Measurements from ENCODE around the gene EGFR.

The EGFR gene

GRCh38 chr7:55181762-55182161, 162.9 kb downstream of the EGFR start:
- peak overlapping the region; percentile 92 for H3K27ac ChIP-seq
- no peak for TF ChIP-seq CTCF (conservative IDR thresholded peaks at IDR 0.05)
- TF ChIP-seq ZFX (IDR thresholded peaks at IDR 0.05): no peak

DNA sequence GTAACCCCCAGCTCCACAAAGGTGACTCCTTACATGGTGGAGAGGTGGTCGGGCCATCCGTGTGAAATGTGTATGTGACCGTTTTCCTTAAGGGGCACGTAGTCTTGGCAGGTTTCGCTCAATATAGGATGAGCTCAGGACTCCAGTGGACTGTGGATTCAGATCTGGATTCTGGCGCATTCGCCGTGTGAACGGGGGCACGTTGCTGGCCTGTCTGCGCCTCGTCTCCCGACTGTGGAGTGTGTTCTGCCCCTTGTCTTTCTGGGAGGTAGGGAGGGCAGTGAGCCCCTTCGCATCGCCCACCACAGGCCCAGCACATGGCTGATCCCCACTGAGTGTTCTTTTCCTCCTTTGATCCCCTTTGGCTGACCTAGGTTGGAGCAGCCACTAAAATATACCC, 165.1 kb downstream of the EGFR start:
- TF ChIP-seq CTCF (conservative IDR thresholded peaks at IDR 0.05) (no peak), ZFX (IDR thresholded peaks at IDR 0.05) (no peak)
- H3K27ac ChIP-seq: peak overlapping the region; percentile 12

- no peak for TF ChIP-seq ZFX (IDR thresholded peaks at IDR 0.05)
- peak overlapping the region; percentile 5; the same call in 1 of the 2 replicates for H3K27ac ChIP-seq
Measured at GRCh38 chr7:55185321-55185802, 166.5 kb downstream of the EGFR start.

GRCh38 chr7:55185941-55186609, 167.3 kb downstream of the EGFR start:
- H3K27ac ChIP-seq: peak overlapping the region; percentile 6

DNA sequence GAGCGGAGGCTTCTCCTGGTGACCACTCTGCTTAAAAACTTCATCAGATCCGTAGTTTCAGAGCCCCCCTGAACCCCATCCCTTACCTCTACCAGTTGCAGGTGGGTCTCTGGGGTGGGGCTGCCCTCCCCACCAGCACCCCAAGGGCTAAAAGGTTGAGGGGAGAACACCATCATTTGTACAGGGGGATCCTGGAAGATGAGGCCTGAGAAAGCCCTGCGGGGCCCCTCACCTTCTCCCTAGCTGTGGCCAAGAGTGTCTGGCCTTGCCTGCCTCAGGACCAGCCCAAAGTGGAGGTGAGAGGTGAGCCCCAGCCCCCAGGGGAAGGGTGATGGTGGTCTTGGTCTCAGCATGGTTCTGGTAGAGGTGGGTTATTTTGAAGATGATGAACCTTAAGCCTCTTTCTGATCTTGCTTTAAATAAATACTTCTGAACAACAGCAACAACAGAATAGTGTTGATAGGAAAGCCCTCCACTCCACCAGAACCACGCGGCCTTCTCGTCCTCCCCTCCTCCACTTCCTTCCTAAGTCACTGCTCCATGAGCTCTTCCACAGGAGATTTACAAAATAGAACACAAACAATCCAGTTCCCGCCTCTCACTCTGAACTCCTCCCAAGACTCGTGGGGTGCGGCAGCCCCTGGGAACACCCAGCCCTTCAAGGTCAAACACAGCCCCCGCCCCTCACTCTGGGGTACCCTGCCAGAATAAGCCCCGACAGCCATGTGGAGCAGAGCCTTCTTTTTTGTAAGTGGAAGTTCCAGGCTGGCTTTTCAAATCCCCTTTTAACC, 169.1 kb downstream of the EGFR start:
- H3K27ac ChIP-seq: no peak overlapping the region

More at GRCh38 chr7:55185941-55186609, 167.3 kb downstream of the EGFR start:
- TF ChIP-seq ZFX (IDR thresholded peaks at IDR 0.05) (no peak), CTCF (conservative IDR thresholded peaks at IDR 0.05) (no peak)

GRCh38 chr7:55188590-55189138, 169.8 kb downstream of the EGFR start:
- H3K27ac ChIP-seq: no peak overlapping the region
- TF ChIP-seq CTCF (conservative IDR thresholded peaks at IDR 0.05): no peak
- TF ChIP-seq ZFX (IDR thresholded peaks at IDR 0.05): no peak

More for the DNA sequence above, 169.1 kb downstream of the EGFR start:
- no peak for TF ChIP-seq CTCF (conservative IDR thresholded peaks at IDR 0.05)
- no peak for TF ChIP-seq ZFX (IDR thresholded peaks at IDR 0.05)

DNA sequence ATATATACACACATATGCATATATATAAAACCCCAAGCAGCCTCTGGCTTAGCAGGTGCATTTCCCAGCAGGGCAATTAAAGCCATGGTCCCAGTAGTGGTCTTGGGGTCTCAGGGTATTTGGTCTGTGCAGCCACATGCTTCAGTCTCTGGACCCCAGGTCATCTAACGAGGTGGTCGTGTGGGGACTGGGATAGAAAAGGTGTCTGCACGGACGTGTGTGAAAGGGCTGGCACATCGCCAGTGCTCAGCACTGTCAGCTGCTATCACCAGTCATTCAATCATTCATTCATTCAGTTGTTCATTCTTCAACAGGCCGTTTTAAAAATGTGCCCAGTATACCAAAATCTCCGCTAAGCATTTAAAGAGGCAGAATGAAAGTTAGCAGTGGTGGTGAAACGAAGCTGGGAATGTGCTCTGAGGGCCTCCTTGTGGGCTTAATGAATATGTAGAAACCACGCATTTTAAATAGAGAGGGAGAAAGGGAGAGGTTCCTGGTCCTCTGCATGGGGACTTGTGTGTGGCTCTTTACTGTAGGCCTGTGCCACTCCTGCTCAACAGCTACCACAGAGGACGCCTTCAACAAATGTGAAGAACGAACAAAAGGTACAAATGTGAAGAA, 170.4 kb downstream of the EGFR start:
- TF ChIP-seq ZFX (IDR thresholded peaks at IDR 0.05) (no peak), CTCF (conservative IDR thresholded peaks at IDR 0.05) (no peak)
- H3K27ac ChIP-seq: no peak overlapping the region

All from C4-2B (cell line).